ENCODE data around the gene HAND2. TPM values are rescaled to one million over a fixed set of nuclear protein-coding genes. Genes with fewer than 3 reads are reported as not detected.
A peak's percentile ranks its signal among the peaks of the same experiment; 100 is the strongest.

Gene HAND2
- total RNA-seq = not detected in 2 replicates

DNA sequence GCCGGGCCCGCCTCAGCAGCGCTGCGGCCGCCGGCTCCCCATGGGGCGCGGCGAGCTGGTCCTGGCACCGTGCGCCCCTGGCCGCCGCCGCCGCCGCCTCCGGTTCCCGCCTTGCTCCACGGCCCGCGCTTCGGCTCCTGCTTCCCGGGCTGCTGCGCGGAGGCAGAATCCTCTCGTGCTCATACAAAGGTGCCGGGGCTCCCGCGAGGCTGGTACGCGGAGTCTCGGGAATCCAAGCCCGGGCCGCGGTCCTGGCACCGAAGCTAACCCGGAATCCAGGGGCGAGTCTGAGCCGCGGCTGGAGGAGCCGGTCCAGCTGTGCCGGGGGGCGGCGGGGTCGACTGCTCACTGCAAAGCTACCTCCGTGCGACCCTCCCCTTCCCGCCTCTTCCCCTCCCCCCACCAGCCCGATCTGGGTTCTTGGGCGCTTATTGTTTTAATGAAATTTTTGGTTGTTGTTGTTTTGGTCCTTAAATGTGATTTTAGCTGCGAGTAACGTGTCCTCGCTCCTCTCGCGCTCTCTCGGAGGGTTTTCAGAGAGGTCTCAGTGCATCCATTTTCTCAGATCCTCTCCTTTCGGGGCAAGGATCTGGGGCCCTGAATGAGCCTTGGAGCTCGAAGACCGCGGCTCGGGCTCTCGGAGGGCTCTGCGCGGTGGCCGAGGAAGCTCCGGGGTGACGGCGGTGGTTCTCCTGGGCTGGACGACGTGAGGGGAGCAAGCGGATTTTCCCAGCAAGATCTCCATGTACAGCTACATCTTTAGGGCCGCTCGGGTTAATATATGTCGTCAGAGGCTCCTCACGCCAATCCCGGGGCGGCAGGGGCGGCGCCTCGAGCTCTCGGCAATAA, at the start of gene HAND2:
Gene HAND2, minus strand, starts transcription at position 753 of the 849 bp plus-strand sequence. CDS start 940 bp downstream, outside the sequence.
- DNase-seq (no peak), ATAC-seq (ENCODE audit: low read depth) (no peak)
- Mint-ChIP-seq H3K36me3 (ENCODE audit: low read depth) (peaks cover 3% of the 10 kb centered on the region), H3K4me3 (no peak within 1 kb of the TSS), H3K4me1 (peaks cover 9% of the 10 kb centered on the region), H3K27ac (peak within 1 kb of the TSS; percentile 57), H3K9me3 (peaks cover 10% of the 10 kb centered on the region), H3K27me3 (peaks cover 76% of the 10 kb centered on the region)
- POLR2A ChIA-PET = no interaction called here
- intact Hi-C loops (cut with micrococcal nuclease) = loop anchor here (5.0 kb wide), 1 partner anchor 683 kb away; no protein-coding TSS in a partner anchor
- CTCF ChIA-PET = no interaction called here
- TF ChIP-seq, protein P1, sequence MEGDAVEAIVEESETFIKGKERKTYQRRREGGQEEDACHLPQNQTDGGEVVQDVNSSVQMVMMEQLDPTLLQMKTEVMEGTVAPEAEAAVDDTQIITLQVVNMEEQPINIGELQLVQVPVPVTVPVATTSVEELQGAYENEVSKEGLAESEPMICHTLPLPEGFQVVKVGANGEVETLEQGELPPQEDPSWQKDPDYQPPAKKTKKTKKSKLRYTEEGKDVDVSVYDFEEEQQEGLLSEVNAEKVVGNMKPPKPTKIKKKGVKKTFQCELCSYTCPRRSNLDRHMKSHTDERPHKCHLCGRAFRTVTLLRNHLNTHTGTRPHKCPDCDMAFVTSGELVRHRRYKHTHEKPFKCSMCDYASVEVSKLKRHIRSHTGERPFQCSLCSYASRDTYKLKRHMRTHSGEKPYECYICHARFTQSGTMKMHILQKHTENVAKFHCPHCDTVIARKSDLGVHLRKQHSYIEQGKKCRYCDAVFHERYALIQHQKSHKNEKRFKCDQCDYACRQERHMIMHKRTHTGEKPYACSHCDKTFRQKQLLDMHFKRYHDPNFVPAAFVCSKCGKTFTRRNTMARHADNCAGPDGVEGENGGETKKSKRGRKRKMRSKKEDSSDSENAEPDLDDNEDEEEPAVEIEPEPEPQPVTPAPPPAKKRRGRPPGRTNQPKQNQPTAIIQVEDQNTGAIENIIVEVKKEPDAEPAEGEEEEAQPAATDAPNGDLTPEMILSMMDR (IDR thresholded peaks at IDR 0.05) = no peak

- ChIA-PET CTCF (no interaction called here), POLR2A (no interaction called here)
- H3K27me3 Mint-ChIP-seq = peaks cover 3% of the 10 kb centered on the region
- intact Hi-C loops (cut with micrococcal nuclease) = no loop called here
- ATAC-seq (ENCODE audit: low read depth) (no peak), DNase-seq (no peak)
- H3K4me1 Mint-ChIP-seq = no peaks in the 10 kb centered on the region
- no peak overlapping the region for H3K4me3 Mint-ChIP-seq
- no peak overlapping the region for H3K27ac Mint-ChIP-seq
- TF ChIP-seq, protein P1 (IDR thresholded peaks at IDR 0.05) = no peak
- H3K9me3 Mint-ChIP-seq = no peaks in the 10 kb centered on the region
- H3K36me3 Mint-ChIP-seq (ENCODE audit: low read depth) = no peaks in the 10 kb centered on the region
Measured at GRCh38 chr4:173578956-173579355, 48.9 kb upstream of the HAND2 start.

DNA sequence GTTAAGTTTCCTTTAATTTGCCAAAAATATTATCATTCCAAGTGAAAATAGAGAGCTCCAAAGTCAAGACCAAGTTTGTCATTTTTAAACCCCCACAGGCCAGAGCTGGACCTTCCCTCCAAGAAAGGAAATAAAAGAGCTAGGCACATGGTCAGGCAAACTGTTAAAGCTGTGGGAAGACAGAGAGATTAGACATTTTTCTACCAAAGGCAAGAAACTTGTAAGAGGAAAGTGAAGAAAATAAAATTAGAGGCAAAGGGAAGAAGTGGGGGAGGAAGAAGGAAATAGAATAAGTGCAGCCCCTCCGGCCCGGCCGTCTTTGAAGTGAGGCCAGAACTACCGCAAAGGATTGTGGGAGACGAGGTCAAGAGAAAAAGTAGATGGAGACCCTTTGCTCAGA, 47.9 kb upstream of the HAND2 start:
- Mint-ChIP-seq H3K36me3 (ENCODE audit: low read depth) (no peaks in the 10 kb centered on the region), H3K9me3 (no peaks in the 10 kb centered on the region), H3K27me3 (peaks cover 7% of the 10 kb centered on the region), H3K27ac (no peak overlapping the region), H3K4me1 (no peaks in the 10 kb centered on the region), H3K4me3 (no peak overlapping the region)
- TF ChIP-seq, protein P1 (IDR thresholded peaks at IDR 0.05) = no peak
- ChIA-PET CTCF (no interaction called here), POLR2A (no interaction called here)
- intact Hi-C loops (cut with micrococcal nuclease) = no loop called here
- ATAC-seq (ENCODE audit: low read depth) = no peak
- DNase-seq = no peak

DNA sequence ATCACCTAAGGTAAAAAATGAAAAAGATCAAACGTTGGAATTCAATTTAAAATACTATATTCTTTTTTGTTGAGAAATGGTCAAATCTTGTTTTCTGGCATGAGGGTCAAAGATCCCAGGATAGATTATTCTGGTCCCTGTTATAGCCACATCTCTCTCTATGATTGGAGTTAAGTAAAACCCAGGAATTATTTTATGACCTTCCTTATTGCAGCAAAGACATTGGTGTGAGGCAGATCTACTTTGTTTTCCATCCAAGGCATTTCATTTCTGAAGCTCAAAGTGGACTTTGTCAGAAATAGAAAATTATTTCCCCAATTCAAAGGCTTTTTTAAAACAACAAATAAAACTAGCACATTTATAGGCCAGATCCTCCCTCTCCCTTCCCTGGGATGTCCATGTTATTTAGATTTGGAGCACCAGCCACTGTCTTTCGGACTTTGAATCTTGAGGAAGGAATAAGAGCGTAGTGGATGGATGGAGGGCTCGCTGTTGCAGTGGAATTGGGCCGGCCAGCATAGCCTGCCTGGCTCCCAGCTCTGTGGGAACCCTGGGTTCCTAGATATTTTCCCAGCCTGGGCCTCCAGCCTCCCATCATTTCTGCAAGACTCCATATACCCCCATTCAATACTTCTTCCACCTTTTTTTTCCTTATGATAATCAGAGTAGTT, 45.6 kb upstream of the HAND2 start:
- POLR2A ChIA-PET = no interaction called here
- intact Hi-C loops (cut with micrococcal nuclease) = no loop called here
- CTCF ChIA-PET = no interaction called here
- no peak overlapping the region for H3K4me3 Mint-ChIP-seq
- no peak for DNase-seq
- no peaks in the 10 kb centered on the region for H3K4me1 Mint-ChIP-seq
- no peak for ATAC-seq (ENCODE audit: low read depth)
- no peaks in the 10 kb centered on the region for H3K36me3 Mint-ChIP-seq (ENCODE audit: low read depth)
- H3K9me3 Mint-ChIP-seq = no peaks in the 10 kb centered on the region
- H3K27ac Mint-ChIP-seq = no peak overlapping the region
- TF ChIP-seq, protein P1 (IDR thresholded peaks at IDR 0.05) = no peak
- H3K27me3 Mint-ChIP-seq = peaks cover 7% of the 10 kb centered on the region

GRCh38 chr4:173573725-173574124, 43.7 kb upstream of the HAND2 start:
- DNase-seq (no peak), ATAC-seq (ENCODE audit: low read depth) (no peak)
- H3K27ac Mint-ChIP-seq = no peak overlapping the region
- TF ChIP-seq, protein P1 (IDR thresholded peaks at IDR 0.05) = no peak
- H3K4me3 Mint-ChIP-seq = no peak overlapping the region
- no peaks in the 10 kb centered on the region for H3K9me3 Mint-ChIP-seq
- intact Hi-C loops (cut with micrococcal nuclease) = no loop called here
- H3K36me3 Mint-ChIP-seq (ENCODE audit: low read depth) = no peaks in the 10 kb centered on the region
- no peaks in the 10 kb centered on the region for H3K4me1 Mint-ChIP-seq
- CTCF ChIA-PET = no interaction called here
- POLR2A ChIA-PET = no interaction called here
- H3K27me3 Mint-ChIP-seq = peaks cover 8% of the 10 kb centered on the region

All from activated B cell treated with CpG ODN at 0.5 μM for 24 hours (primary cell).